ENCODE measurements around the gene UGT1A9. TPM values are rescaled to one million over a fixed set of nuclear protein-coding genes. Genes with fewer than 3 reads are reported as not detected.

UGT1A9 gene
- total RNA-seq, 4 donors from 2014 or later, result not detected

GRCh38 chr2:233758849-233759248 is 87.2 kb downstream of the UGT1A9 start:
- Histone ChIP-seq H3K27me3 (no peaks in the 10 kb centered on the region), H3K4me3 (replicated peaks in 1 of 3) (no peak overlapping the region), H3K9me3 (no peaks in the 10 kb centered on the region), H3K4me1 (no peaks in the 10 kb centered on the region), H3K27ac (no peak overlapping the region), H3K36me3 (no peaks in the 10 kb centered on the region)
- 92 to 95% methylated on average over 2 of the region's 2 CpGs for WGBS, 2 donors
- TF ChIP-seq CTCF (IDR thresholded peaks at IDR 0.05) (no peak), POLR2A (IDR thresholded peaks at IDR 0.05) (no peak)
- no peak for DNase-seq
- intact Hi-C loops (cut with DNase I), result no loop called here

- H3K27ac ChIP-seq, result no peak within 1 kb of the TSS
- H3K9me3 ChIP-seq, result no peaks in the 10 kb centered on the region
- intact Hi-C loops (cut with DNase I), result no loop called here
- H3K4me1 ChIP-seq, result no peaks in the 10 kb centered on the region
- 92 to 97% methylated on average over 6 of the region's 6 CpGs for WGBS, 2 donors
- DNase-seq, result no peak
- no peaks in the 10 kb centered on the region for H3K36me3 ChIP-seq
- TF ChIP-seq CTCF (IDR thresholded peaks at IDR 0.05) (no peak), POLR2A (IDR thresholded peaks at IDR 0.05) (no peak)
- H3K27me3 ChIP-seq, result no peaks in the 10 kb centered on the region
- H3K4me3 ChIP-seq (replicated peaks in 1 of 3), result no peak within 1 kb of the TSS
Measured at GRCh38 chr2:233760043-233760442, 88.3 kb downstream of the UGT1A9 start, which contains the start of gene UGT1A1. Gene UGT1A1, plus strand, starts transcription at chr2:233760270. Its CDS starts 18 bp downstream, at chr2:233760288.

GRCh38 chr2:233761040-233761769 is 89.5 kb downstream of the UGT1A9 start:
- no peak for TF ChIP-seq CTCF (IDR thresholded peaks at IDR 0.05)
- no peak for TF ChIP-seq POLR2A (IDR thresholded peaks at IDR 0.05)
- no peak for DNase-seq
- Histone ChIP-seq H3K9me3 (no peaks in the 10 kb centered on the region), H3K4me1 (no peaks in the 10 kb centered on the region), H3K4me3 (replicated peaks in 1 of 3) (no peak overlapping the region), H3K27ac (no peak overlapping the region), H3K36me3 (no peaks in the 10 kb centered on the region), H3K27me3 (no peaks in the 10 kb centered on the region)
- WGBS, 2 donors, result 90 to 96% methylated on average over 4 of the region's 4 CpGs
- intact Hi-C loops (cut with DNase I), result no loop called here

- Histone ChIP-seq H3K27ac (no peak overlapping the region), H3K4me1 (no peaks in the 10 kb centered on the region), H3K36me3 (no peaks in the 10 kb centered on the region), H3K4me3 (replicated peaks in 1 of 3) (no peak overlapping the region), H3K27me3 (no peaks in the 10 kb centered on the region), H3K9me3 (no peaks in the 10 kb centered on the region)
- WGBS, 2 donors, result 80 to 88% methylated on average over 7 of the region's 7 CpGs
- no peak for DNase-seq
- TF ChIP-seq POLR2A (IDR thresholded peaks at IDR 0.05), result no peak
- TF ChIP-seq CTCF (IDR thresholded peaks at IDR 0.05), result no peak
- intact Hi-C loops (cut with DNase I), result no loop called here
Measured at GRCh38 chr2:233764264-233764663, 92.6 kb downstream of the UGT1A9 start.

GRCh38 chr2:233764761-233765160 is 93.1 kb downstream of the UGT1A9 start:
- no peaks in the 10 kb centered on the region for H3K36me3 ChIP-seq
- no peak overlapping the region for H3K4me3 ChIP-seq (replicated peaks in 1 of 3)
- WGBS, 2 donors, result 44 to 46% methylated on average over 3 of the region's 3 CpGs
- intact Hi-C loops (cut with DNase I), result no loop called here
- TF ChIP-seq POLR2A (IDR thresholded peaks at IDR 0.05) (no peak), CTCF (IDR thresholded peaks at IDR 0.05) (no peak)
- H3K4me1 ChIP-seq, result no peaks in the 10 kb centered on the region
- no peak overlapping the region for H3K27ac ChIP-seq
- H3K27me3 ChIP-seq, result no peaks in the 10 kb centered on the region
- no peak for DNase-seq
- no peaks in the 10 kb centered on the region for H3K9me3 ChIP-seq

All from thyroid gland (tissue), 4 donors.